ENCODE data around the gene TMEM203.
A peak's percentile ranks its signal among the peaks of the same experiment; 100 is the strongest.

The TMEM203 gene

GRCh38 chr9:137156567-137157375 is 48.7 kb downstream of the TMEM203 start:
- TF ChIP-seq ZNF274 (IDR thresholded peaks at IDR 0.05; ENCODE audit: low read depth, low read length) = no peak
- H3K4me3 ChIP-seq (ENCODE audit: low read length) = peak overlapping the region; percentile 32; the same call in 1 of the 2 replicates

All from GM08714 (cell line).